Activated T-helper 9 cell treated with anti-CD3 and anti-CD28 coated beads, Interleukin-2, amount 50 U/mL, for 16 hours (primary cell): ENCODE results near the gene PILRB.
"Not testable (repeated sequence)": the region's sequence is repeated elsewhere in the genome, so short reads cannot be mapped to it uniquely, and the experiment has no call there.

Experiments used
- DNase-seq: peaks from one replicate; pipeline ENCODE4 v3.0.0-alpha.2; 2020; ENCODE audit warnings: low read depth

Gene PILRB

GRCh38 chr7:100378114-100378755 lies 20.3 kb downstream of the PILRB start:
- DNase-seq: no peak

GRCh38 chr7:100380196-100380595 lies 22.3 kb downstream of the PILRB start:
- DNase-seq: no peak

GRCh38 chr7:100381531-100382233 lies 23.8 kb downstream of the PILRB start:
- DNase-seq: not testable (repeated sequence)

- not testable (repeated sequence) for DNase-seq
Observed at GRCh38 chr7:100382234-100382853, 24.4 kb downstream of the PILRB start.

GRCh38 chr7:100384628-100385294 lies 26.8 kb downstream of the PILRB start:
- DNase-seq: no peak

- DNase-seq: no peak
Observed at GRCh38 chr7:100386940-100387339, 29.0 kb downstream of the PILRB start.

GRCh38 chr7:100387695-100388094 lies 29.8 kb downstream of the PILRB start:
- DNase-seq: no peak

GRCh38 chr7:100389437-100390088 lies 31.6 kb downstream of the PILRB start:
- no peak for DNase-seq

- DNase-seq: no peak
Observed at GRCh38 chr7:100390286-100391009, 32.5 kb downstream of the PILRB start.

GRCh38 chr7:100393233-100393905 lies 35.5 kb downstream of the PILRB start:
- no peak for DNase-seq

GRCh38 chr7:100394077-100394476 lies 36.2 kb downstream of the PILRB start:
- DNase-seq: no peak

- DNase-seq: peak; percentile 34
Observed at GRCh38 chr7:100396421-100396982, 38.6 kb downstream of the PILRB start.

- DNase-seq: no peak
Observed at GRCh38 chr7:100397315-100398081, 39.6 kb downstream of the PILRB start.

GRCh38 chr7:100398239-100398638 lies 40.3 kb downstream of the PILRB start:
- DNase-seq: no peak

GRCh38 chr7:100400041-100400440 lies 42.1 kb downstream of the PILRB start:
- no peak for DNase-seq

GRCh38 chr7:100400656-100401055 lies 42.7 kb downstream of the PILRB start:
- DNase-seq: no peak

- DNase-seq: no peak
Observed at GRCh38 chr7:100401811-100402210, 43.9 kb downstream of the PILRB start.

- no peak for DNase-seq
Observed at GRCh38 chr7:100402241-100402640, 44.3 kb downstream of the PILRB start.

GRCh38 chr7:100406767-100407166 lies 48.9 kb downstream of the PILRB start:
- DNase-seq: no peak
